HG03521 (cell line): Measurements from ENCODE around the gene CYB5B.

Experiments
- ATAC-seq: cut with Tn5 transposase; IDR thresholded peaks from one replicate; pipeline ENCODE4 v1.9.1; 2021; ENCODE audit warnings: mild to moderate bottlenecking, moderate library complexity; ENCODE audit not compliant: unreplicated experiment

The CYB5B gene

DNA sequence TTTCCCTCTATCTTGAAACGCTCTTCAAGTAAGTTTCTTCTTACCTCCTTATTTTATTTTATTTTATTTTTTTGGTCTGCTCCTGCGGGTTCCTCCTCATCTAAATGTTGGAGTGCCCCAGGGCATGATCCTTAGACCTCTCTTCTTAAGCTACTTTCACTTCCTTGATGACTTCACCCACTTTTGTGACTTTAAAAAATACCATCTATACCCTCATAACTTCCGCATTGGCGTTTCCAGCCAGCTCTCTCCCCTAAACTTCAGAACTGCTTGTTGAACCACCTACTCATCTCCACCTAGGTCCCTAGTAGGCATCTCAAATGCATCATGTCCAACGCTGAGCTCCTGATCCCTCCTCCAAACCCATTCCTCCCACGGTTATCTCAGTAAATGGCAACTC, 89.9 kb downstream of the CYB5B start:
- ATAC-seq: no peak
